ENCODE measurements around the gene TUG1.

Gene TUG1

GRCh38 chr22:30968015-30968923, 796 bp upstream of the TUG1 start, which contains the start of gene MORC2:
TSS of gene MORC2 (minus strand) at chr22:30968774. CDS start at chr22:30967889, 885 bp downstream.
- TF ChIP-seq CTCF (IDR thresholded peaks at IDR 0.05; ENCODE audit: extremely low read depth, missing control alignments) = no peak
- DNase-seq (ENCODE audit: low spot score) = no peak

DNA sequence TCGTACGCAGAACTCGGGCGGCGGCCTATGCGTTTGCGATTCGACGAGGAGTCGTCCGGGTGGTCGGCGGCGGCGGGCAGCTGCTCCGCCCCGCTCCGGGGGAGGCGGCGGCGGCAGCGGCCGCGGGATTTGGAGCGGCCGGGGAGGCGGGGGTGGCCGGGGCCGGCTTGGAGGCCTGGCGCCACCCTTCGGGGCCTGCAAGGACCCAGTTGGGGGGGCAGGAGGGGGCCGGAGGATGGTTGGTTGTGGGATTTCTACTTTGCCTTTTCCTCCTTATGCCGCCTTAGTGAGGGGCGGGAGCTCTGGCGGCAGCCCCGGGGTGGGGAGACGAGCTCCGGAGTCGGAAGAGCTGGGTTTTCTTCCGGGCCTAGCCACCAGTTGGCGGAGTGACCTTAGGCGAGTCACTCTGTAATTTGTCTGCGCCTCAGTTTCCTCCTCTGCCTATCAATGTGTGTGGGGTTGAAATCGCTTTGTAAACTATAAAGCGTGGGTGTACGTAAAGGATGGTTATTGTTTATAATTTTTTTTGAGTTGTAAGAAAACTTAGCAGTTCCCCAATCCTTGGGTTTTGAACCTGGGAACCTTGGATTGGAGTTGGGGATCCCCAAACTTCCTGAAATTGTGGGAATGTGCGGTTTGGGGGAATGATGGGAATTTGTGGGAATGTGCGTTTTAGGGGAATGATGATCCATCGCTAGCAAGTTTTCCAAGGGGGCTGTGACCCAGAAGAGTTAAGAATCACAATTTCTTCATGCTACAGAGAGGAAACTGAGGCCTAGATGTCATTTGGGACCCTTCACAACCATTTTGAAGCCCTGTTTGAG, 679 bp downstream of the TUG1 start:
- DNase-seq (ENCODE audit: low spot score) = peak; percentile 69
- TF ChIP-seq CTCF (IDR thresholded peaks at IDR 0.05; ENCODE audit: extremely low read depth, missing control alignments) = no peak

DNA sequence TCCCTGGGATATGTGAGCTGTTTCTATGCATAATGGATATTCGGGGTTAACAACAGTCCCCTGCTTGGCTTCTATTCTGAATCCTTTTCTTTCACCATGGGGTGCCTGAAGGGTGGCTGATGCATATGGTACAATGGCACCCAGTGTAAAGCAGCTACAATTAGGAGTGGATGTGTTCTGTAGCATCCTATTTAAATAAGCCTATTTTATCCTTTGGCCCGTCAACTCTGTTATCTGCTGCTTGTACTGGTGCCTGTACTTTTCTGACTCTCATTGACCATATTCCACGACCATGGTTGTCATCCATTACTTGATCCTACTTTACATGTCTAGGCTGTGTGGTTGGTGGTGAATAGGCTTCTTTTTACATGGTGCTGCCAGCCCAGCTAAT, 1.3 kb downstream of the TUG1 start:
- no peak for TF ChIP-seq CTCF (IDR thresholded peaks at IDR 0.05; ENCODE audit: extremely low read depth, missing control alignments)
- no peak for DNase-seq (ENCODE audit: low spot score)

- DNase-seq (ENCODE audit: low spot score) = no peak
- TF ChIP-seq CTCF (IDR thresholded peaks at IDR 0.05; ENCODE audit: extremely low read depth, missing control alignments) = no peak
These were observed 9.4 kb downstream of the TUG1 start for GRCh38 chr22:30978304-30978962.

DNA sequence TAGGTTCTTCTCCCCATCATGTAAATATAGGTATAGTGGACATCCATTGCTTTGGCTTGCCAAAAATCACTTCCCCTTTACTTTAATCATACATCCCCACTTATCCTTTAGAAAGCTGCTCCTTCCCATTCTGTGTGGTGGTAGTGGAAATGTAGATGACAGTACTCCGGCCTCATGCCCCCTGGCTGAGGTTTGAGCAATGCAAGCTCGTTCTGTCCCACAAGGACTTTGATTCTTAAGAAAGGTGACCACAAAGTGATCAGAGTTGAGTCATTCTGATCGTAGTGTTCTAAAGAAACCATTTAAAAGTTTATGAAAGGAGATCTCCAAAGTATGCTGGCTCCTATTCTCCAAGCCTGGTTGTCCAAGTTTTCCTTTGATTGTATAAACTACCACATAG, 10.9 kb downstream of the TUG1 start:
- TF ChIP-seq CTCF (IDR thresholded peaks at IDR 0.05; ENCODE audit: extremely low read depth, missing control alignments) = no peak

DNA sequence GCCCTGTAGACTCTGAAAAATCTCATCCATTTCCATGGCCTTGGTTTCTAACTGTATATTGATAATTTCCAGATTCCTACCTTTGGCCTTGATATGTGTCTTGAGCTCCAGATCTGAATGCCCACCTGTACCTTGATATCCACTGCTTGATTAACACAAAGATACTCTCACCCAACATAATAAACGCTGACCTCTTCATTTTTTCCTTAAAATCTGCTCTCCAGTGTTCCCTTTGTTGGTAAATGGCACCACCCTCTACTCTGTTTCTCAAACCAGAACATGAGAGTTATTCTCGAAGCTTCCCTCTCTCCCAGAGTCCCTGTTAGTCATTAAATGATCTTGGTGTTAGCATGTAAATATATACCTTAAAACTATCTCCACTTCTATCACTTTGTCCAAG, 13.4 kb downstream of the TUG1 start:
- TF ChIP-seq CTCF (IDR thresholded peaks at IDR 0.05; ENCODE audit: extremely low read depth, missing control alignments) = no peak

More for the DNA sequence above, 10.9 kb downstream of the TUG1 start:
- DNase-seq (ENCODE audit: low spot score) = no peak

More for the DNA sequence above, 13.4 kb downstream of the TUG1 start:
- no peak for DNase-seq (ENCODE audit: low spot score)
